ENCODE data around the gene G6PC1. TPM values are rescaled to one million over a fixed set of nuclear protein-coding genes. Genes with fewer than 3 reads are reported as not detected.
"Not testable (repeated sequence)": the region's sequence is repeated elsewhere in the genome, so short reads cannot be mapped to it uniquely, and the experiment has no call there.

Gene G6PC1
- total and polyA plus RNA-seq, 2 donors (not counting 1 experiment from before 2014, with no cell fraction given): not detected

- peaks cover 11% of the 10 kb centered on the region for H3K27me3 Mint-ChIP-seq
- POLR2A ChIA-PET: no interaction called here
- no peak overlapping the region for H3K27ac Mint-ChIP-seq
- H3K9me3 Mint-ChIP-seq (ENCODE audit: insufficient read depth): no peaks in the 10 kb centered on the region
- Histone ChIP-seq H3K27me3 (replicated peaks in 1 of 4; ENCODE audit: control extremely low read depth in 1 of 4, control insufficient read depth in 3 of 4, insufficient read depth in 4 of 4, low read length in 3 of 4) (no peaks in the 10 kb centered on the region), H3K4me2 (replicated peaks; ENCODE audit: low read depth, low read length, poor library complexity, severe bottlenecking) (no peak overlapping the region), H3K9ac (ENCODE audit: low read length) (no peak overlapping the region), H3K4me1 (ENCODE audit: control insufficient read depth in 2 of 2, insufficient read depth in 2 of 2, low read length in 2 of 2) (no peaks in the 10 kb centered on the region), H4K20me1 (ENCODE audit: control insufficient read depth, insufficient read depth, low read length, poor library complexity, severe bottlenecking) (no peaks in the 10 kb centered on the region), H3K27ac (ENCODE audit: low read length in 2 of 2) (no peak overlapping the region), H3K4me3 (ENCODE audit: control extremely low read depth in 1 of 5, extremely low read depth in 1 of 5, insufficient read depth in 1 of 5, low read depth in 2 of 5, low read length in 4 of 5) (no peak overlapping the region), H3K79me2 (ENCODE audit: control insufficient read depth, insufficient read depth, low read length) (no peaks in the 10 kb centered on the region), H2AFZ (ENCODE audit: insufficient read depth, low read depth, low read length, poor library complexity, severe bottlenecking) (no peak overlapping the region), H3K9me3 (ENCODE audit: control extremely low read depth in 1 of 3, control insufficient read depth in 2 of 3, insufficient read depth in 1 of 3, low read length in 2 of 3) (no peaks in the 10 kb centered on the region), H3K36me3 (replicated peaks in 1 of 2; ENCODE audit: control extremely low read depth in 1 of 2, control insufficient read depth in 1 of 2, extremely low read depth in 1 of 2, insufficient read depth in 2 of 2, low read length in 1 of 2) (no peaks in the 10 kb centered on the region)
- H3K4me1 Mint-ChIP-seq: no peaks in the 10 kb centered on the region
- TF ChIP-seq EZH2 (IDR thresholded peaks at IDR 0.05; ENCODE audit: borderline replicate concordance, insufficient read depth, low read depth, low read length, poor library complexity, severe bottlenecking): no peak
- no peak for TF ChIP-seq CTCF (IDR thresholded peaks at IDR 0.05)
- CTCF ChIA-PET: no interaction called here
- no peak for ATAC-seq (ENCODE audit: low read depth)
- intact Hi-C loops (cut with micrococcal nuclease): no loop called here
- H3K4me3 Mint-ChIP-seq: no peak overlapping the region
- no peak for DNase-seq
- WGBS (ENCODE audit: insufficient coverage): 100% methylated on average over 2 of the region's 3 CpGs
These were observed 18.4 kb downstream of the G6PC1 start for GRCh38 chr17:42918902-42919521.

- not testable (repeated sequence) for H3K27ac Mint-ChIP-seq
These were observed 19.0 kb downstream of the G6PC1 start for GRCh38 chr17:42919522-42920077.

More at GRCh38 chr17:42919522-42920077, 19.0 kb downstream of the G6PC1 start:
- ATAC-seq (ENCODE audit: low read depth); intact Hi-C loops (cut with micrococcal nuclease); CTCF ChIA-PET; DNase-seq; H4K20me1 ChIP-seq (ENCODE audit: control insufficient read depth, insufficient read depth, low read length, poor library complexity, severe bottlenecking); POLR2A ChIA-PET; H2AFZ ChIP-seq (ENCODE audit: insufficient read depth, low read depth, low read length, poor library complexity, severe bottlenecking); H3K27me3 ChIP-seq (replicated peaks in 1 of 4; ENCODE audit: control extremely low read depth in 1 of 4, control insufficient read depth in 3 of 4, insufficient read depth in 4 of 4, low read length in 3 of 4); H3K4me1 ChIP-seq (ENCODE audit: control insufficient read depth in 2 of 2, insufficient read depth in 2 of 2, low read length in 2 of 2); H3K4me2 ChIP-seq (replicated peaks; ENCODE audit: low read depth, low read length, poor library complexity, severe bottlenecking); H3K9me3 ChIP-seq (ENCODE audit: control extremely low read depth in 1 of 3, control insufficient read depth in 2 of 3, insufficient read depth in 1 of 3, low read length in 2 of 3); H3K79me2 ChIP-seq (ENCODE audit: control insufficient read depth, insufficient read depth, low read length); H3K9ac ChIP-seq (ENCODE audit: low read length); H3K9me3 Mint-ChIP-seq (ENCODE audit: insufficient read depth); H3K4me1 Mint-ChIP-seq; H3K36me3 ChIP-seq (replicated peaks in 1 of 2; ENCODE audit: control extremely low read depth in 1 of 2, control insufficient read depth in 1 of 2, extremely low read depth in 1 of 2, insufficient read depth in 2 of 2, low read length in 1 of 2); H3K4me3 ChIP-seq (ENCODE audit: control extremely low read depth in 1 of 5, extremely low read depth in 1 of 5, insufficient read depth in 1 of 5, low read depth in 2 of 5, low read length in 4 of 5); H3K4me3 Mint-ChIP-seq; H3K27ac ChIP-seq (ENCODE audit: low read length in 2 of 2): not testable (repeated sequence)
- 95% methylated on average over 8 of the region's 10 CpGs for WGBS (ENCODE audit: insufficient coverage)
- H3K27me3 Mint-ChIP-seq: peaks cover 11% of the 10 kb centered on the region
